HFFc6 (cell line): Measurements from ENCODE around the gene TAF4B. TPM values are rescaled to one million over a fixed set of nuclear protein-coding genes. Genes with fewer than 3 reads are reported as not detected.

Source experiments
- DNase-seq: peaks from one replicate; pipeline ENCODE4 v3.0.0-alpha.2; 2018
- H3K27ac Mint-ChIP-seq: 2 replicates; pipeline ENCODE4 v1.8.0; 2020; ENCODE audit warnings: mild to moderate bottlenecking, mixed read lengths
- H3K27me3 Mint-ChIP-seq: 2 replicates; pipeline ENCODE4 v1.8.0; 2021; ENCODE audit warnings: mild to moderate bottlenecking, moderate library complexity, mixed read lengths; ENCODE audit not compliant: insufficient read depth
- H3K36me3 Mint-ChIP-seq: 2 replicates; pipeline ENCODE4 v1.8.0; 2021; ENCODE audit warnings: low read depth, mixed read lengths
- H3K4me1 Mint-ChIP-seq: 2 replicates; pipeline ENCODE4 v1.8.0; 2020; ENCODE audit warnings: low read depth, mixed read lengths
- H3K4me3 Mint-ChIP-seq: 2 replicates; pipeline ENCODE4 v1.8.0; 2020; ENCODE audit warnings: mild to moderate bottlenecking, moderate library complexity, mixed read lengths
- H3K9me3 Mint-ChIP-seq: 2 replicates; pipeline ENCODE4 v1.8.0; 2020; ENCODE audit warnings: mild to moderate bottlenecking, mixed read lengths
- CTCF ChIP-seq: fragments of 200-600 bp; sonication (generic); IDR thresholded peaks from 2 replicates; pipeline ENCODE4 v1.5.0; 2021; ENCODE audit warnings: antibody characterized with exemption, mild to moderate bottlenecking
- total RNA-seq, 6 experiments: library from RNA; stranded (reverse); fragmentation: NEBNext Ultra II Directional; extraction: Animal tissue kit (Norgen Biotek cat#: 25700); gene quantifications; 2 replicates in 1 of 6; 3 replicates in 5 of 6; pipeline ENCODE4 v1.2.3, GENCODE V29; 2021

TAF4B gene
- total RNA-seq, 6 experiments from 2014 or later, result 0.94 to 2.2 (median 1.3) TPM

DNA sequence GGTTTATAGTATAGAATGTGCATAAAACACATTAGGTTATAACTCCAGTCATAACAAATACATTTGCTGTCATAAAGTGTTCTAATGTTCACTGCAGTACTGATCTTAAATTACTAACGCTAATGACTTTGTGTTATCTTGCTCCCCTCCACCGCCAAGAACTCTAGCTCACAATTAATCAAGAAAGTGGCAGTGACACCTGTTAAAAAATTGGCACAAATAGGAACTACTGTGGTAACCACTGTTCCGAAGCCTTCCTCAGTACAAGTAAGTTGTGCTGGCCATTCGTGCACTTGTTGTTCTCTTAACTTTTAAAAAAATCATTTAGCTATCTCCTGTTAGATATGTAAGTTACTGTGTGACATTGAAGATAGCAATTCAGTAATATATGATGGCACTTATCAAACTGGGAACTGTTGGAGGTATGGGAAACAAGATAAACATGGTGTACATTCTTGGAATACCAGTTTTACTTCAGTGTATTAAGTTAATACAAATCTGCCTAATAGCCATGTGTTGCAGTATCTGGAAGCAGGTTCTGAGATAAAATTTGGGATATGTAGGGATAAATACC lies 41.2 kb downstream of the TAF4B start:
- Mint-ChIP-seq H3K4me3 (no peak overlapping the region), H3K27ac (no peak overlapping the region), H3K9me3 (no peaks in the 10 kb centered on the region), H3K36me3 (no peaks in the 10 kb centered on the region), H3K4me1 (no peaks in the 10 kb centered on the region), H3K27me3 (no peaks in the 10 kb centered on the region; the same call in 1 of the 2 replicates)
- no peak for DNase-seq
- no peak for TF ChIP-seq CTCF

DNA sequence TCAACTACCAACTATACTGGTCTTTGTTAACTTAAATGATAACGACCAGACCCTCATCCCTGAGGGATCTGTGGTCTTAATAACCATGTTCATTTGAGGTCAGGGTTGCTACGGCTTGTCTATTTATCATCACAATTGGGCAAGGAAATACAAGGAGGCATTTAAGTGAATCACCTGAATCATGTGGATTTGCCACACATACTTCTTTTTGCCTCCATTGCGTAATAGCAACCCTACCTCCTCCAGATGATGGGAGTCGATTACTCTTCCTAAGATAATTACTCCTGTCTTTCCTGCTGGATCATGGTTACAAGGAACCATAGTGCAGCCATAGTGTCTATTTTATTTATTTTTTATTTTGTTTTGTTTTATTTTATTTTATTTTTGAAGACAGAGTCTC lies 42.2 kb downstream of the TAF4B start:
- Mint-ChIP-seq H3K9me3 (no peaks in the 10 kb centered on the region), H3K27me3 (no peaks in the 10 kb centered on the region; the same call in 1 of the 2 replicates), H3K27ac (no peak overlapping the region), H3K36me3 (no peaks in the 10 kb centered on the region), H3K4me3 (no peak overlapping the region), H3K4me1 (no peaks in the 10 kb centered on the region)
- no peak for TF ChIP-seq CTCF
- DNase-seq, result no peak

DNA sequence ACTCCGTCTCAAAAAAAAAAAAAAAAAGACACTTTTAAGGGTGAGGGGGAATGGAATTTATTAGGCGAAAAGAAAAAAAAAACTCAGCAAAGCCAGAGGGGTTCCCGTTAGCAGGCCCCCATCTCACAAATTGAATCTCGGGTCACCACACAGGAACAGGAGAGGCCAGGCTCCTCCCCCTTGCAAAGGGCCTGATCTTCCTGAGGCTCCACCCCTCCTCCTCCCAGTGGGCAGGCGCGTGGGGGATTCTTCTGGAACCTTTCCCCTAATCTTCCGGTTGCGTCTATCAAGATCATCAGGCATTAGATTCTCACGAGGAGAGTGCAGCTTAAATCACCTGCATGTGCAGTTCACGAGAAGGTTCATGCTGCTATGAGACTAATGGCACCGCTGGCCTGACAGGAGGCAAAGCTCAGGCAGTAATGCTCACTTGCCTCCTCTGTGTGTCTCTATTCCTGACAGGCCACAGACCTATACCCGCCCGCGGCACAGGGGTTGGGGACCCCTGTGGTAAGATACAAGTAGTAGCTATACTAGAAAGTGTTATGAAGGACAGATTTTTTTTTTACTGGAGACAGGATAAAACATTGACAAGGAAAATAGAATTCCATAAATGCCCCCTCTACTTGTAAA lies 45.8 kb downstream of the TAF4B start:
- no peak overlapping the region for H3K4me3 Mint-ChIP-seq
- no peaks in the 10 kb centered on the region for H3K4me1 Mint-ChIP-seq
- H3K9me3 Mint-ChIP-seq, result no peaks in the 10 kb centered on the region
- no peak for TF ChIP-seq CTCF
- no peak for DNase-seq
- no peaks in the 10 kb centered on the region; the same call in 1 of the 2 replicates for H3K27me3 Mint-ChIP-seq
- no peaks in the 10 kb centered on the region for H3K36me3 Mint-ChIP-seq
- no peak overlapping the region for H3K27ac Mint-ChIP-seq

DNA sequence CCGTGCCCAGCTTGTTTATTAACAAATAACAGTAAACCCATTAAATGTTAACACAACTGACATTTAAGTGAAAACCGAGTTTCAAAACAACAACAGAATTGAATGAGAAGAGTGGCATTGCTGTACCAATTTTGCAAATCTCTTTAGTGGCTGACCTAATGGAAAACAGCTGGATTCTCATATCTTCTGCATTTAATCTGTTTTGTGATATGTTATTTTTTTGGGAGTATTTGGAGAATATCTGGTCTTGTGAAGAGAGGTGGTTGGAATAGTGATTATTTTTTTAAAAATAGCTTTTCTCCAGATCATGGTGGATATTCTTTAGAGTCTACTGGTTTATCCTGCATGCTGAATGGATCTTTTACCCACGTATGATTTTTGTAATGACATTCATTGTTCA lies 51.1 kb downstream of the TAF4B start:
- DNase-seq, result no peak
- Mint-ChIP-seq H3K9me3 (peaks cover 10% of the 10 kb centered on the region; the same call in 1 of the 2 replicates), H3K27me3 (no peaks in the 10 kb centered on the region; the same call in 1 of the 2 replicates), H3K4me3 (no peak overlapping the region), H3K27ac (no peak overlapping the region), H3K36me3 (peaks cover 8% of the 10 kb centered on the region), H3K4me1 (no peaks in the 10 kb centered on the region)
- TF ChIP-seq CTCF, result no peak

DNA sequence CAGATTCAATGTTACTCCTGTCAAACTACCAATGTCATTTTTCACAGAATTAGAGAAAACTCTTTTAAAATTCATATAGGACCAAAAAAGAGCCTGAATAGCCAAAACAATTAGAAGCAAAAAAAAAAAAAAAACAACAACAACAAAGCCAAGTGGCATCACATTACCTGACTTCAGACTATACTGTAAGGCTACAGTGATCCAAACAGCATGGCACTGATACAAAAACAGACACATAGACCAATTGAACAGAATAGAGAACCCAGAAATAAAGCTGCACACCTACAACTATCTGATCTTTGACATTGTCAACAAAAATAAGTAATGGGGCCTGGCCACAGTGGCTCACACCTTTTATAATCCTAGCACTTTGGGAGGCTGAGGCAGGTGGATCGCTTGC lies 53.2 kb downstream of the TAF4B start:
- DNase-seq, result no peak
- TF ChIP-seq CTCF, result no peak
- Mint-ChIP-seq H3K4me1 (no peaks in the 10 kb centered on the region), H3K27ac (no peak overlapping the region), H3K27me3 (no peaks in the 10 kb centered on the region), H3K4me3 (no peak overlapping the region), H3K36me3 (peaks cover 13% of the 10 kb centered on the region), H3K9me3 (peaks cover 10% of the 10 kb centered on the region; the same call in 1 of the 2 replicates)
